Measurements from ENCODE around the gene PCDHGA11.
"Not testable (repeated sequence)": the region's sequence is repeated elsewhere in the genome, so short reads cannot be mapped to it uniquely, and the experiment has no call there.

The PCDHGA11 gene

GRCh38 chr5:141420855-141421488, at the start of gene PCDHGA11:
Gene PCDHGA11 (plus strand): TSS chr5:141421051. CDS start chr5:141421228, 177 bp downstream.
- DNase-seq (ENCODE audit: low read depth, low spot score): peak; percentile 78

- DNase-seq (ENCODE audit: low read depth, low spot score): no peak
Observed at GRCh38 chr5:141371572-141372475, 49.0 kb upstream of the PCDHGA11 start.

GRCh38 chr5:141373673-141374317, 47.1 kb upstream of the PCDHGA11 start, which contains the start of gene PCDHGA6:
Gene PCDHGA6 (plus strand): TSS chr5:141373891. CDS start chr5:141374084, 193 bp downstream.
- peak; percentile 60 for DNase-seq (ENCODE audit: low read depth, low spot score)

GRCh38 chr5:141374627-141375026, 46.2 kb upstream of the PCDHGA11 start:
- no peak for DNase-seq (ENCODE audit: low read depth, low spot score)

GRCh38 chr5:141375444-141376155, 45.3 kb upstream of the PCDHGA11 start:
- not testable (repeated sequence) for DNase-seq (ENCODE audit: low read depth, low spot score)

GRCh38 chr5:141382469-141383294, 38.2 kb upstream of the PCDHGA11 start, which contains the start of gene PCDHGA7:
Gene PCDHGA7 (plus strand): TSS chr5:141382742. CDS start chr5:141382900, 158 bp downstream.
- DNase-seq (ENCODE audit: low read depth, low spot score): peak; percentile 33

- no peak for DNase-seq (ENCODE audit: low read depth, low spot score)
Observed at GRCh38 chr5:141383345-141383744, 37.5 kb upstream of the PCDHGA11 start.

- DNase-seq (ENCODE audit: low read depth, low spot score): no peak
Observed at GRCh38 chr5:141384471-141385267, 36.2 kb upstream of the PCDHGA11 start.

GRCh38 chr5:141387557-141388311, 33.1 kb upstream of the PCDHGA11 start, which contains the start of gene PCDHGB4:
Gene PCDHGB4 (plus strand): TSS chr5:141387698. CDS start chr5:141387885, 187 bp downstream.
- peak; percentile 77 for DNase-seq (ENCODE audit: low read depth, low spot score)

- DNase-seq (ENCODE audit: low read depth, low spot score): no peak
Observed at GRCh38 chr5:141388661-141389060, 32.2 kb upstream of the PCDHGA11 start.

GRCh38 chr5:141389153-141390042, 31.5 kb upstream of the PCDHGA11 start:
- no peak for DNase-seq (ENCODE audit: low read depth, low spot score)

- DNase-seq (ENCODE audit: low read depth, low spot score): no peak
Observed at GRCh38 chr5:141392429-141393198, 28.2 kb upstream of the PCDHGA11 start, which contains the start of gene PCDHGA8. Gene PCDHGA8 (plus strand): TSS chr5:141392633. CDS start chr5:141392814, 181 bp downstream.

GRCh38 chr5:141393267-141393666, 27.6 kb upstream of the PCDHGA11 start:
- no peak for DNase-seq (ENCODE audit: low read depth, low spot score)

- not testable (repeated sequence) for DNase-seq (ENCODE audit: low read depth, low spot score)
Observed at GRCh38 chr5:141394401-141395187, 26.3 kb upstream of the PCDHGA11 start.

- not testable (repeated sequence) for DNase-seq (ENCODE audit: low read depth, low spot score)
Observed at GRCh38 chr5:141397756-141398551, 22.9 kb upstream of the PCDHGA11 start, which contains the start of gene PCDHGB5. Gene PCDHGB5 (plus strand): TSS chr5:141397947. CDS start chr5:141398128, 181 bp downstream.
